ENCODE data around the gene ALAS1.
A peak's percentile ranks its signal among the peaks of the same experiment; 100 is the strongest.
"Not testable (repeated sequence)": the region's sequence is repeated elsewhere in the genome, so short reads cannot be mapped to it uniquely, and the experiment has no call there.

ALAS1 gene

DNA sequence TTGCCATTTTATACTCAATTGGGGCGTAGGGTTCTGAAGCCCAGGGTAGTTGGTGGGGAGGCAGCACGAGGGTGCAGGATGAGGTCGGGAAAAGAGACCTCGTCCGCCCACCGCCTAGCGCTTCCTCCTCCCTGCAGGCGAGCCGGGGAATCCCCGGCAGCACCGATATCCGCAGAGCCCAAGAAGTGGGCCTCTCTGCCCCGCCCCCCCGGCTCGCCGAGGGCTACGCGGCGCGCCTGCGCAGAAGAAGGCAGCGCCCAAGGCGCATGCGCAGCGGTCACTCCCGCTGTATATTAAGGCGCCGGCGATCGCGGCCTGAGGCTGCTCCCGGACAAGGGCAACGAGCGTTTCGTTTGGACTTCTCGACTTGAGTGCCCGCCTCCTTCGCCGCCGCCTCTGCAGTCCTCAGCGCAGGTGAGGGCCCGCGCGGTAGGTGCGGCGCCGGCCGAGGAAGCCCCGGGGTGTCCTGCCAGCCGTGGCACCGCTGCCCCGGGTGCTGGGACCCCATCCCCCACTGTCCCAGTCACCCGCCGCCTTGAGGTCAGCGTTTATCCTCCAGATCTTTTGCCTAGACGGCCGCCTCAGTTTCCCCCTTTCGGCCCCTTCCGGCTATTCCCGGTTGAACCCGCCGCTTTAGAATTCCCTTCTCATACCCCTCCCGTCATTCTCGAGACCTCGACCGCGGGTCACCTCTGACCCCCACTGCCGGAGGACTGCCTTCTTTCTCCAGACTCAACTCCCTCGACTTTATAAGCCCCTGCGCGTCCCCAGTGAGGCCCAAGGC, at the start of gene ALAS1:
TSS of gene ALAS1 (plus strand) at position 319 of the 784 bp plus-strand sequence. CDS start 1,082 bp downstream, outside the sequence.
- Mint-ChIP-seq H3K36me3 (ENCODE audit: low read depth) (peaks cover 46% of the 10 kb centered on the region), H3K27me3 (no peaks in the 10 kb centered on the region), H3K4me3 (peak within 1 kb of the TSS; percentile 98), H3K27ac (peak within 1 kb of the TSS; percentile 96), H3K9me3 (no peaks in the 10 kb centered on the region), H3K4me1 (ENCODE audit: low read depth) (peaks cover 59% of the 10 kb centered on the region)
- DNase-seq: peak; percentile 97

DNA sequence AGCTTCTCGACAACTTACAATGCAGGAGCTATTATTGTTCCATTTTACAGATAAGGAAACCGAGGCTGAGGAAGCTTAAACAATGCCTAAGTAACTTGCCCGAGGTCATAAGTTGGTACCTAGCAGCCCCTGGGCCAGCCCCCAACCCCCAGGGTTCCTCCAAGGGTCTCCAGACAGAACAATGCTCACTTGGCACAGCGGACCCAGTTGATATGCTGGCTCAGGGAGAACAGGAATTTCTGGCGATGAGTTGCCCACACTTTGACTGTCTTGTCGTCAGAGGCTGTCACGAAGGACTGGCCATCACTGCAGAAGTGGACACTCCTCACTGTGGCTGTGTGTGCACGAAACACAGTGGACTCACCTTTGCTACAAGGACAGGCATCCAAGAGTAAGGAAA, 48.9 kb upstream of the ALAS1 start:
- H3K4me3 Mint-ChIP-seq: no peak overlapping the region
- H3K36me3 Mint-ChIP-seq (ENCODE audit: low read depth): peaks cover 66% of the 10 kb centered on the region
- no peak for DNase-seq
- no peak overlapping the region for H3K27ac Mint-ChIP-seq
- H3K4me1 Mint-ChIP-seq (ENCODE audit: low read depth): peaks cover 17% of the 10 kb centered on the region
- no peaks in the 10 kb centered on the region for H3K27me3 Mint-ChIP-seq
- H3K9me3 Mint-ChIP-seq: no peaks in the 10 kb centered on the region

DNA sequence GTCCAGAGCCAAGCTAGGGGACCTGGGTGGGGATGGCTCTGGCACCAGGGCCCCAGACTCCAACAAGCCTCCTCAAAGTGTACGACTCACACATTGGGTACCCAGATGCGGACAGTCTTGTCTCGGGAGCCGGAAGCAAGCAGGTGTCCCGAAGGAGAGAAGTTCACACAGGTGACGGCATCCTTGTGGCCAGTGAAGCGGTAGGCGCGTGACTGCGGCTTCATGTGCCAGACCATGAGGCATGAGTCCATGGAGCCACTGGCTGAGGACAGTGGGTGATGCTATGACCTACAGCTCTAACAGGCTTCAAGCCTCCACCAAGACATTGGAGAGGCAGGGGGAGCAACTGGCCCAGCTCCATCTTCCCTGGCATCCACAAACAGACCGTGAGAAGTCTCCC, 48.2 kb upstream of the ALAS1 start:
- DNase-seq: no peak
- no peaks in the 10 kb centered on the region for H3K27me3 Mint-ChIP-seq
- H3K4me3 Mint-ChIP-seq: no peak overlapping the region
- H3K36me3 Mint-ChIP-seq (ENCODE audit: low read depth): peaks cover 63% of the 10 kb centered on the region
- H3K4me1 Mint-ChIP-seq (ENCODE audit: low read depth): peaks cover 13% of the 10 kb centered on the region
- no peak overlapping the region for H3K27ac Mint-ChIP-seq
- no peaks in the 10 kb centered on the region for H3K9me3 Mint-ChIP-seq

DNA sequence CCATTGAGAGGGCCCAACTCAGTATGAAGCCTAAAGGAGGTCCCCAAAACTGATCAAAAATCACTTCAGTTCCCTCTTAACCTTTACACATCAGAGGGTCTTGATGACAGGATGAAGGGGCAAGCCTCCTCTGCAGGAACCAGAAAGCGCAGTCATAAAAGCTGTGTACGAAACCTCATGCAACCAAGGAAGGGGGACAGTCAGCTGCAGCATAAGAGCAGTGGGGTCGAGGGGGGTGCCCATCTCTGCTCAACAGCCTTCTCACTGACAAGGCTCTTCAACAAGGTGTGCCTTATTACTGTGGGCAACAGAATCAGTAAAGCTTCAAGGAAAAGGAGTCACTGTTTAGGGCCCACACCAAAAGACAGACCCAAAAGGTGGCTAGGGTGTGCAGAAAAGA, 47.6 kb upstream of the ALAS1 start:
- DNase-seq: no peak
- Mint-ChIP-seq H3K4me3 (no peak overlapping the region), H3K27me3 (no peaks in the 10 kb centered on the region), H3K27ac (no peak overlapping the region), H3K4me1 (ENCODE audit: low read depth) (peaks cover 19% of the 10 kb centered on the region), H3K36me3 (ENCODE audit: low read depth) (peaks cover 57% of the 10 kb centered on the region), H3K9me3 (no peaks in the 10 kb centered on the region)

DNA sequence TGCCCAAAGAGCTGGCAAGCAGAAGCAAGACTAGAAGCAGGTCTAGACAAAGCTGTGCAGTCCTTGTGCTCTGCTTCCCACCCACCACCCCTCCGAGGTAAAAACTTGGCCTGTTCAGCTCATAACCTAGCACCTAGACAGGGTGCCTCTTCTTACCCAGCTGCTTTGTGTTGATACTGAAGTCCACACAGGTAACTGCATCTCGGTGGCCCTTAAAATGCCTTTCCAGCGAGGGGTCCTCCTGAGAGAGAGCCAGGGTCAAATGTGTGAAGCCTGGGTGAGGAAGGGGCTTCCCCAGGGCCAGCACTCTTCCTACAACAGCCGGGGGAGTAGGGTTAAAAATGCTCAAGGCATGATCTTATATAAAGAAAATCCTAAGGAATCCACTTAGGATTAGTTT, 47.1 kb upstream of the ALAS1 start:
- Mint-ChIP-seq H3K27ac (no peak overlapping the region), H3K9me3 (no peaks in the 10 kb centered on the region)

DNA sequence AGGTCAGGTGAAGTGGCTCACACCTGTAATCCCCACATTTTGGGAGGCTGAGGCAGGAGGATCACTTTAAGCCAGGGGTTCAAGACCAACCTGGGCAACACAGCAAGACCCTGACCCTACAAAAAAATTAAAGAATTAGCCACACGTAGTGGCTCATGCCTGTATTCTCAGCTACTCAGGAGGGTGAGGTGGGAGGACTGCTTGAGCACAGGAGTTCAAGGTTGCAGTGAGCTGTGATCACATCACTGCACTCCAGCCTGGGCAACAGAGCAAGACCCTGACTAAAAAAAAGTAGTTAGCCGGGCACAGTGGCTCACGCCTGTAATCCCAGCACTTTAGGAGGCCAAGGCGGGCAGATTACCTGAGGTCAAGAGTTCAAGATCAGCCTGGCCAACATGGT, 46.0 kb upstream of the ALAS1 start:
- not testable (repeated sequence) for H3K4me3 Mint-ChIP-seq, H3K27me3 Mint-ChIP-seq
- peaks cover 41% of the 10 kb centered on the region for H3K36me3 Mint-ChIP-seq (ENCODE audit: low read depth)

More for the DNA sequence above, 47.1 kb upstream of the ALAS1 start:
- no peak overlapping the region for H3K4me3 Mint-ChIP-seq
- H3K36me3 Mint-ChIP-seq (ENCODE audit: low read depth): peaks cover 52% of the 10 kb centered on the region
- H3K27me3 Mint-ChIP-seq: no peaks in the 10 kb centered on the region
- DNase-seq: no peak
- peaks cover 23% of the 10 kb centered on the region for H3K4me1 Mint-ChIP-seq (ENCODE audit: low read depth)

DNA sequence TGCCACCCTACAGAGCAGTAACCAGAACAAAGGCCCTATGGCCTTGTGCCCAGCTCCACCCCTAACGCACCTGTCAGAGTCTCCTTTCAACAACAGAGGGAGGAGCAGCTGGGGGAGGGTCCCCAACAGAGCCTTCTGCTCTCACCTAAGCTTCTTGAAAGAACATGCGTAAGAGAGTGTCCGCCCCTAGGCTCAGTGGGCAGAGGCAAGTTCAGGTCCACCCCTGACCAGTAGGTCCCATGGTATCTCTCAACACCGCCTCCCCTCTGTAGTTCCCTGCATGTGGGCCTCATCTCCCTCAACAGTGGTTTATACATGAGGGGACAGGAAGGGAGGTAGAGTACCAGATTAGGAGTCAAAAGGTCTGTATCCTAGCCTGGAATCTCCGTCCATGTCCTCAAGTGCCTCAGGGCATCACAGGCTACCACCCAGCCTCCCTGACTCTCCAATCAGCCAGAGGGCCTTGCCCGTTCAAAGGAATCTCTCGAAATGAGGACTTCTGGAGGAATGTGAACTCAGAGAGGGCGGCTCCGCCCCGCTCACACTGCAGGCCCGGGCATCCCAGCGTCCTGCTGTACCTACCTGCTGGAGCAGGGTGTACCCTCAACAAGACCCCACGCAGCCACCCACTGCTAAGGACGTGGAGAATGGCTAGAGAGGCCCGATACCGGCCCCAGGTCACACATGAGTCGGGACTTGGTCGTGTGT, 44.4 kb upstream of the ALAS1 start:
- Mint-ChIP-seq H3K9me3 (no peaks in the 10 kb centered on the region), H3K36me3 (ENCODE audit: low read depth) (peaks cover 28% of the 10 kb centered on the region), H3K4me1 (ENCODE audit: low read depth) (peaks cover 25% of the 10 kb centered on the region), H3K27ac (peak overlapping the region; percentile 97), H3K27me3 (no peaks in the 10 kb centered on the region), H3K4me3 (peak overlapping the region; percentile 84)
- DNase-seq: no peak

More for the DNA sequence above, 46.0 kb upstream of the ALAS1 start:
- H3K27ac Mint-ChIP-seq, H3K9me3 Mint-ChIP-seq, DNase-seq: not testable (repeated sequence)
- peaks cover 25% of the 10 kb centered on the region for H3K4me1 Mint-ChIP-seq (ENCODE audit: low read depth)

DNA sequence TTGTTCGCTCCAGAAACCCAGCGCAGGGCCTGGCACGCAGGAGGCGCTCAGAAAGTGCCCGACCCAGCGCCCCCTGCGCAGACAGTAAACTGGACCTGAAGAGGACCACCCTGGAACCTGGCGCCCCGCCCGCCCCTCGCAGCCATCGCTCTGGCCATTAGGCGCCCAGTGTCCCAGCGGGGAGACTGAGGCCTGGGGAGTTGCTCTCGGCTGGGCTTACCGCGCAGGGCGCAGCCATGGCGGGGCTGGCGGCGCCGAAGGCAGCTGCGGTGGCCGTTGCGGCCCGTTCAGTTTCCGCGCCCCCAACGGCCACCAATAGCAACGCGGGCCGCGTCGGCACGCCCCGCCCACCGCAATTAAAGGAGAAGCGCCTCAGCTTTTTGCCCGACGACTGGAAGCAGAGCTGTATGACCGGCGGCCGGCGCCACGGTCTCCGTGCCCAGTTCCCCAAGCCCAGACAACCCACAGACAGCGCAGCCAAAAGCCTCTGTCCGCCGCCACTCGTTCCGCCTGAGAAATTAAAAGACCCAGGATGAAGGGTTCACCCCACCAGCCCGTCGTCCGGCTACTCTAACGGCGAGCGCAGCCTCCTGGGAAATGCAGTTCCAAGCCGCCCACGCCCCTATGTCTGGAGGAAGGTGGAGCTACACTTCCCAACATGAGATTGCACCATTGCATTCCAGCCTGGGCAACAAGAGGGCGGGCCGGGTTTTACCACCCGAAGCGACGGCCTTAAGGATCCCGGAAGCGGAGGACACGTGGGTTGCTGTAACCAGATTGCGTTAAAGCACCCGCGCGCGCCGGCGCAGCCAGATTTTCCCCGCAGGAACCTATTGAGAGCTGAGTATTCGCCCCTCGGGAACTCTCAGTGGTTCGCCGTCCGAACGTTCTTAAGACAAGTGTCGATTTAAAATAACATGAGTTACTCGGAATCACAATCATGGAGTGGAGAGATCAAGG, 43.5 kb upstream of the ALAS1 start, which contains the start of gene POC1A:
TSS of gene POC1A (minus strand) at position 289 of the 960 bp plus-strand sequence. CDS start at position 238, 51 bp downstream.
- Mint-ChIP-seq H3K4me3 (peak within 1 kb of the TSS; percentile 84), H3K36me3 (ENCODE audit: low read depth) (peaks cover 20% of the 10 kb centered on the region), H3K4me1 (ENCODE audit: low read depth) (peaks cover 25% of the 10 kb centered on the region), H3K27ac (peak within 1 kb of the TSS; percentile 97), H3K27me3 (no peaks in the 10 kb centered on the region), H3K9me3 (no peaks in the 10 kb centered on the region)
- DNase-seq: peak; percentile 94

DNA sequence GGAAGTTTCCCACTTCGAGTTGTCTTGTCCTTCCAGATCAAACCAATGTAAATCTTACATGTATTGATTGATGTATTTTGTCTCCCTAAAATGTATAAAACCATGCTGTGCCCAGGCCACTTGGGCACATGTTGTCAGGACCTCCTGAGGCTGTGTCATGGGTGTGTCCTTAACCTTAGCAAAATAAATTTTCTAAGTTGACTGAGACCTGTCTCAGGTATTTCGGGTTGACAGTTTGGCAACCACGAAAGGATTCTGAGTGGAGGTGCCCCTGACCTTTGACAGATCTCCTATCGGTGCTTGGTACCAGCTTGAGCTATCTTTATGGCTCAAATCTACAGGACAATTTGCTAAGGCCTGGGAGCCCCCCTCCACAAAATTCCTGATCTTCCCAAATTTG, 42.0 kb upstream of the ALAS1 start:
- Mint-ChIP-seq H3K27me3 (no peaks in the 10 kb centered on the region), H3K27ac (peak overlapping the region; percentile 78), H3K4me1 (ENCODE audit: low read depth) (peaks cover 25% of the 10 kb centered on the region)

DNA sequence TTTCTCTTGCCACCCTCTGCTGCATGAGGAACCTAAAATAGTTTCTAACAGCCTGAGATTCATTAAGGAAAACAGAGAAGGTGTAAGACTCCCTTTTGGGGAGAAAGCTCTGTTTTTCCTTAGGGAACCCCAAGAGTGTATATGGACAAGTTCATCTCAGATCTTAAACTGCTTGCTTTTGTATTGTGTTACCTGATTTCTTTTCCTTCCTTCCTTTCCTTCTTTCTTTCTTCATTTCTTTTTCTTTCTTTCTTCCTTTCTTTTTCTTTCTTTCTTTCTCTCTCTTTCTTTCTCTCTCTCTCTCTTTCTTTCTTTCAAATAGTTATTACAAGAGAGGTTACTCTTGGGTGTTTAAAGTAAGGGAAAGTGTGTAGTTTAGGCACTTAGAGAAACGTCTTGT, 38.5 kb upstream of the ALAS1 start:
- Mint-ChIP-seq H3K27ac (no peak overlapping the region), H3K9me3 (no peaks in the 10 kb centered on the region), H3K27me3 (no peaks in the 10 kb centered on the region), H3K4me1 (ENCODE audit: low read depth) (peaks cover 13% of the 10 kb centered on the region), H3K36me3 (ENCODE audit: low read depth) (no peaks in the 10 kb centered on the region), H3K4me3 (no peak overlapping the region)
- DNase-seq: no peak

More for the DNA sequence above, 42.0 kb upstream of the ALAS1 start:
- DNase-seq: no peak
- Mint-ChIP-seq H3K9me3 (no peaks in the 10 kb centered on the region), H3K4me3 (peak overlapping the region; percentile 54), H3K36me3 (ENCODE audit: low read depth) (peaks cover 11% of the 10 kb centered on the region)

DNA sequence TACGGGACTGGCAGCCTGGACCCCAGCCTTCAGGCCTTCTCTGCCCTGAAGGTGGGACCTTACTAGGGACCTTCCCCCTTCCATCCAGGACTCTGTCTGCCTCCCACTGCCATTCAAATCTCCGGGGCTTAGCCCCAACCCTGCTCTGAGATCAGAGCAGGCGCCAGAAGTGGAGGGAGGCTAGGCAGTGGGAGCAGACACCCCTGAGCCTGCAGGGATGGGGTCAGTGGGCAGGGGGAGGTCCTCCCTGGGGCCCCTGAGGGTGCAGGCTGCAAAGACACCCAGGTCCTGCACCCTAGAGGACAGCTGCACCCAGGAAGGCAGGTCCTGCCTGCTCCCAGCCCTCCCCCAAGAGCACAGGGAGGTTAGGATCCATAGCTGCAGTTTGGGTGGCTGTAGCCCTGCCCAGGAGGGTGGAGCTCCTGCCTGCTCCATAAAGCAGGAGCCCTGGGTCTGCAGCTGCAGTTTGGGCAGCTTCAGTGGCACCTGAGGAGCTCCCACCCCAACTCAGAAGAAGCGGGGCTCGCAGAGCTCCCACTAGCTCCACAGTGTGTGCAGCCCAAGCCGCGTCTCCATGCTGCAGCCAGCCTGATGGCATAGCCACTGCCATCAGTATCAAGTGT, 35.6 kb upstream of the ALAS1 start:
- Mint-ChIP-seq H3K4me1 (ENCODE audit: low read depth) (no peaks in the 10 kb centered on the region), H3K36me3 (ENCODE audit: low read depth) (no peaks in the 10 kb centered on the region), H3K9me3 (no peaks in the 10 kb centered on the region), H3K27me3 (no peaks in the 10 kb centered on the region), H3K4me3 (no peak overlapping the region), H3K27ac (no peak overlapping the region)
- DNase-seq: no peak

DNA sequence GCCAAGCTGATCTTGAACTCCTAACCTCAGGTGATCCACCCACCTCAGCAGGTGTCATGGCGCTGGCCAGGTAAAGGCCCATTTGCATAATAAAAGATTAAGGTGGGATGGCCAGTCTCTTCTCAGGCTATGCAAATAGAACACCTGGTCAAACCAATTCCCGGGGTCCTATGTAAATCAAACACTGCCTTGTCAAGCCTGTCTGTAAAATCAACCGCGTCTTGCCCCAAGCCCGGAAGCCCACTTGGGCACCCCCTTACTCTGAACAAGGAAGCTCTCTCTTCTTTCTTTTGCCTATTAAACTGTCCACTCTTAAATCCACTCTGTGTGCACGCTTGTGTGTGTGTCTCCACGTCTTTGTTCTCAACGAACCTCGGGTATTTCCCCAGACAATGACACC, 30.7 kb upstream of the ALAS1 start:
- no peaks in the 10 kb centered on the region for H3K27me3 Mint-ChIP-seq
- no peaks in the 10 kb centered on the region for H3K36me3 Mint-ChIP-seq (ENCODE audit: low read depth)
- no peaks in the 10 kb centered on the region for H3K9me3 Mint-ChIP-seq
- no peak overlapping the region for H3K27ac Mint-ChIP-seq
- no peak overlapping the region for H3K4me3 Mint-ChIP-seq
- peaks cover 4% of the 10 kb centered on the region for H3K4me1 Mint-ChIP-seq (ENCODE audit: low read depth)
- no peak for DNase-seq

DNA sequence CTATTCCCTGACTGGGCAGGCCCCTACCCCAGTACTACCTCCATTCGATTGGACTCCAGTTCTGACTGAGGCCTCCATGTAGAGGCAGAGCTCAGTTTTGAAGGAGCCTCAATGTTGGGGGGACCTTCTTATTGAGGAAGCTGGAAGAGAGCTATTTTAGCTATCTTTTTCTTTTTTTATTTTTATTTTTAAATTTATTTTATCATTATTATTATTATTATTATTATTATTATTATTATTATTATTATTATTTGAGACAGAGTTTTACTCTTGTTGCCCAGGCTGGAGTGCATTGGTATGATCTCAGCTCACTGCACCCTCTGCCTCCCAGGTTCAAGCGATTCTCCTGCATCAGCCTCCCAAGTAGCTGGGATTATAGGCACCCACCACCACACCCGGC, 27.7 kb upstream of the ALAS1 start:
- not testable (repeated sequence) for H3K27ac Mint-ChIP-seq; H3K4me3 Mint-ChIP-seq; DNase-seq; H3K4me1 Mint-ChIP-seq (ENCODE audit: low read depth); H3K27me3 Mint-ChIP-seq; H3K9me3 Mint-ChIP-seq; H3K36me3 Mint-ChIP-seq (ENCODE audit: low read depth)
